K562 (cell line): ENCODE data around the gene ITPKB. TPM values are rescaled to one million over a fixed set of nuclear protein-coding genes. Genes with fewer than 3 reads are reported as not detected.

Source experiments
- ATAC-seq: fragments of 200-7000 bp; cut with Tn5 transposase; 3 replicates; pipeline ENCODE4 v1.9.1; 2020; ENCODE audit warnings: moderate library complexity
- BruUV-seq: library from RNA; stranded (reverse); fragments of 400-500 nt; replicated peaks from 2 replicates; lab custom pipeline; 2021; lab: Mats Ljungman, UMichigan
- CTCF ChIA-PET: fragments of 300-600 bp; formaldehyde crosslinking; extraction: SDS; loops from one replicate; lab custom pipeline; 2021; ENCODE audit warnings: low intra/inter-chr PET ratio; lab: Yijun Ruan, JAX
- POLR2A ChIA-PET: fragments of 300-600, 350-650 bp; sonication (Branson Sonifier 250); formaldehyde crosslinking; extraction: SDS; loops from one replicate; lab custom pipeline; 2021; ENCODE audit warnings: antibody characterized with exemption, inconsistent platforms; lab: Yijun Ruan, JAX
- DNase-seq, 4 experiments: peaks; one replicate each; pipeline versions ENCODE4 v3.0.0 to v3.0.0-alpha.2; 2011 to 2018; ENCODE audit warnings: low spot score in 3 of 4, mixed read lengths in 3 of 4; ENCODE audit errors: extremely low read depth in 1 of 4
- FAIRE-seq: peaks from 2 replicates; lab custom pipeline; 2011; peaks lifted over from hg19 to GRCh38; lab: Jason Lieb, UNC
- H2AFZ ChIP-seq: 2 replicates; pipeline ENCODE4 v1.6.0; 2011; ENCODE audit warnings: low read depth, low read length, control low read depth, inconsistent platforms
- H3K27ac ChIP-seq: fragments of 200-600 bp; 3 replicates; pipeline ENCODE4 v1.8.0; 2011; ENCODE audit warnings: low read depth, mild to moderate bottlenecking, control low read depth, inconsistent platforms, low read length, moderate library complexity, mixed read lengths; ENCODE audit errors: extremely low read depth
- H3K27me3 ChIP-seq, 2 experiments: fragments of 300-600 bp in 1 of 2; 2 replicates in 1 of 2; 3 replicates in 1 of 2; pipeline versions ENCODE4 v1.6.0 to v1.8.0; 2011; ENCODE audit warnings: inconsistent platforms in 2 of 2, low read length in 2 of 2, mild to moderate bottlenecking in 1 of 2, mixed read lengths in 1 of 2, moderate library complexity in 1 of 2; ENCODE audit not compliant: control insufficient read depth in 2 of 2, insufficient read depth in 2 of 2
- H3K36me3 ChIP-seq: fragments of 300-600 bp; 3 replicates; pipeline ENCODE4 v1.8.0; 2011; ENCODE audit warnings: mild to moderate bottlenecking, low read length, inconsistent platforms; ENCODE audit not compliant: control insufficient read depth, insufficient read depth
- H3K4me1 ChIP-seq, 2 experiments: fragments of 200-600 bp in 1 of 2; replicated peaks in 1 of 2; 2 replicates in 1 of 2; 3 replicates in 1 of 2; pipeline versions ENCODE4 v1.5.1 to v1.8.0; 2011; ENCODE audit warnings: inconsistent platforms in 2 of 2, low read length in 2 of 2, mild to moderate bottlenecking in 1 of 2, mixed read lengths in 1 of 2, moderate library complexity in 1 of 2; ENCODE audit not compliant: control insufficient read depth in 2 of 2, insufficient read depth in 2 of 2
- H3K4me2 ChIP-seq: 2 replicates; pipeline ENCODE4 v1.6.1; 2011; ENCODE audit warnings: low read length, control low read depth, inconsistent platforms, mixed read lengths; ENCODE audit not compliant: insufficient read depth
- H3K4me3 ChIP-seq: fragments of 200-600 bp; sonication (generic), shearing (Covaris generic); 2 replicates; pipeline ENCODE4 v1.5.1; 2016; ENCODE audit warnings: control low read depth, inconsistent platforms
- H3K79me2 ChIP-seq: fragments of 200-600 bp; 3 replicates; pipeline ENCODE4 v1.8.0; 2011; ENCODE audit warnings: low read length, inconsistent platforms; ENCODE audit not compliant: control insufficient read depth, insufficient read depth
- H3K9ac ChIP-seq, 2 experiments: 2 replicates each; pipeline versions ENCODE4 v1.6.0 to v1.6.1; 2011; ENCODE audit warnings: low read depth in 2 of 2, low read length in 2 of 2, control low read depth in 1 of 2, inconsistent platforms in 1 of 2, mild to moderate bottlenecking in 1 of 2, mixed read lengths in 1 of 2; ENCODE audit not compliant: insufficient read depth in 1 of 2
- H3K9me1 ChIP-seq: one replicate; pipeline ENCODE4 v1.6.0; 2011; ENCODE audit warnings: inconsistent platforms, mild to moderate bottlenecking, low read length, moderate library complexity; ENCODE audit not compliant: control insufficient read depth, insufficient read depth
- H3K9me3 ChIP-seq: replicated peaks from 2 replicates; pipeline ENCODE4 v1.5.1; 2011; ENCODE audit warnings: low read depth, low read length, inconsistent platforms; ENCODE audit not compliant: control insufficient read depth, insufficient read depth
- H4K20me1 ChIP-seq: replicated peaks from 2 replicates; pipeline ENCODE4 v1.6.1; 2011; ENCODE audit warnings: low read length, inconsistent platforms, mixed read lengths; ENCODE audit not compliant: control insufficient read depth, insufficient read depth
- CBX1 ChIP-seq: sonication (generic); IDR thresholded peaks from 2 replicates; pipeline ENCODE4 v1.6.1; 2016; ENCODE audit warnings: antibody characterized with exemption, low read depth, mild to moderate bottlenecking
- ELF2 ChIP-seq: fragments of 250-450 bp; sonication (Bioruptor Pico); IDR thresholded peaks from 2 replicates; pipeline ENCODE4 v1.5.0; 2021; ENCODE audit warnings: mild to moderate bottlenecking
- FOXM1 ChIP-seq, 2 experiments: fragments of 450-650 bp in 1 of 2; sonication (generic) in 1 of 2; formaldehyde crosslinking in 1 of 2; IDR thresholded peaks; 2 replicates each; pipeline versions ENCODE4 v1.6.1 to v1.9.0; 2017 to 2022; ENCODE audit warnings: low read depth in 2 of 2, mild to moderate bottlenecking in 2 of 2, missing genetic modification reagents in 1 of 2, moderate library complexity in 1 of 2
- MEF2A ChIP-seq: IDR thresholded peaks from 2 replicates; pipeline ENCODE4 v1.6.1; 2011; ENCODE audit warnings: low read depth, mild to moderate bottlenecking, low read length, moderate library complexity; ENCODE audit not compliant: control insufficient read depth
- NR2C1 ChIP-seq, 2 experiments: fragments of 450-650 bp; IDR thresholded peaks; 2 replicates each; pipeline ENCODE4 v1.6.1; 2017; ENCODE audit warnings: mild to moderate bottlenecking in 2 of 2, antibody characterized with exemption in 1 of 2, inconsistent platforms in 1 of 2, missing compliant biosample characterization in 1 of 2, missing genetic modification characterization in 1 of 2
- POLR2G ChIP-seq: fragments of 200-400 bp; formaldehyde crosslinking; IDR thresholded peaks from 2 replicates; pipeline ENCODE4 v1.6.1; 2017; ENCODE audit warnings: low read depth, mild to moderate bottlenecking, antibody characterized with exemption, low read length, moderate library complexity
- RFX7 ChIP-seq: fragments of 250-450 bp; sonication (Bioruptor Pico); IDR thresholded peaks from 2 replicates; pipeline ENCODE4 v1.5.1; 2021; ENCODE audit warnings: mild to moderate bottlenecking
- WGBS: fragments of 100-300 bp; shearing (Covaris generic); methylation state at CpG from one replicate; pipeline ENCODE4 v1.1.6; 2016; ENCODE audit warnings: low coverage, mixed read lengths; ENCODE audit not compliant: insufficient coverage; ENCODE audit errors: missing lambda C conversion rate; 5-methylcytosine and 5-hydroxymethylcytosine counted together
- in situ Hi-C: fragments of 300-500 bp; cut with MboI; formaldehyde crosslinking; loops from 4 replicates; pipeline ENCODE4 v1.15.0; 2018; ENCODE audit warnings: inconsistent platforms, mixed read lengths
- intact Hi-C: fragments of 100-400 bp; cut with micrococcal nuclease; formaldehyde crosslinking; loops from 2 replicates; pipeline ENCODE4 v1.14.2; 2022
- polyA plus RNA-seq, 8 experiments: library from polyadenylated mRNA; depleted of rRNA in 4 of 8; stranded (reverse) in 5 of 8; unstranded in 3 of 8; fragments of >200 nt; fragmentation: Nextera tagmentation in 2 of 8; fragmentation: Illumina TruSeq in 1 of 8; extraction: Ambion mirVana in 2 of 8; extraction: Trizol in 1 of 8; gene quantifications; 2 replicates each; pipeline versions ENCODE4 v1.2.1 to v1.2.3, GENCODE V29; 2011 to 2014; ENCODE audit warnings: inconsistent platforms in 1 of 8, missing spikeins in 1 of 8
- total RNA-seq, 7 experiments: library from RNA; depleted of rRNA in 6 of 7; stranded (reverse); fragments of >200 nt in 6 of 7; fragmentation: Illumina TruSeq in 2 of 7; extraction: Trizol in 2 of 7; gene quantifications; 2 replicates each; pipeline versions ENCODE4 v1.2.1 to v1.2.3, GENCODE V29; 2011 to 2021; ENCODE audit warnings: low replicate concordance in 1 of 7
- TF ChIP-seq, protein P1 (sequence below), 2 experiments: IDR thresholded peaks; 2 replicates each; pipeline ENCODE4 v1.6.1; 2012; ENCODE audit warnings: improper control_type of control experiment in 2 of 2, low read depth in 2 of 2, low read length in 2 of 2, borderline replicate concordance in 1 of 2
- TF ChIP-seq, protein P2 (sequence below): fragments of 250-450 bp; sonication (Bioruptor Pico); IDR thresholded peaks from 2 replicates; pipeline ENCODE4 v1.5.0; 2020; ENCODE audit warnings: mild to moderate bottlenecking

The ITPKB gene
- total and polyA plus RNA-seq, 9 of the 15 experiments (the other 6 are each of a cell fraction or from before 2014, with no cell fraction given): 0.01 to 0.22 TPM; not detected in 7

DNA sequence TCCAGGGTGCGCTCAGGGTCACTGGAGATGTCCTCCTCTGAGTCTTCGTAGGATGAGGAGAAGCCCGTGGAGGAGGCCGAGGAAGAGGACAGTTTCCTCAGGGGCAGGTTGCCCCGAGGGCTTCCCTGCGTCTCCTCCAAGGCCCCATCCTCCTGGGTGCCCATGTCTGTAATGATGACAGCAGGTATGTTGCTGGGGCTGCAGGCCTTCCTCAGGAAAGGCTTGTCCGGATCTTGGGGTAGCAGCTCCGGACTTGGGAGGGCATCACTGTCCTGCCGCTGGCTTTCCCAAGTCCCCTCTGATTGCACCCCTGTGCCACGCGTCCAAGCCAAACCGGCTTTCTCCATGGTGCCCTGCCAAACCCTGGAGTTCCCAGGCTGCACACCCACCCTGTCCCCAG lies 3.5 kb downstream of the ITPKB start (continued):
- TF ChIP-seq, protein P1, sequence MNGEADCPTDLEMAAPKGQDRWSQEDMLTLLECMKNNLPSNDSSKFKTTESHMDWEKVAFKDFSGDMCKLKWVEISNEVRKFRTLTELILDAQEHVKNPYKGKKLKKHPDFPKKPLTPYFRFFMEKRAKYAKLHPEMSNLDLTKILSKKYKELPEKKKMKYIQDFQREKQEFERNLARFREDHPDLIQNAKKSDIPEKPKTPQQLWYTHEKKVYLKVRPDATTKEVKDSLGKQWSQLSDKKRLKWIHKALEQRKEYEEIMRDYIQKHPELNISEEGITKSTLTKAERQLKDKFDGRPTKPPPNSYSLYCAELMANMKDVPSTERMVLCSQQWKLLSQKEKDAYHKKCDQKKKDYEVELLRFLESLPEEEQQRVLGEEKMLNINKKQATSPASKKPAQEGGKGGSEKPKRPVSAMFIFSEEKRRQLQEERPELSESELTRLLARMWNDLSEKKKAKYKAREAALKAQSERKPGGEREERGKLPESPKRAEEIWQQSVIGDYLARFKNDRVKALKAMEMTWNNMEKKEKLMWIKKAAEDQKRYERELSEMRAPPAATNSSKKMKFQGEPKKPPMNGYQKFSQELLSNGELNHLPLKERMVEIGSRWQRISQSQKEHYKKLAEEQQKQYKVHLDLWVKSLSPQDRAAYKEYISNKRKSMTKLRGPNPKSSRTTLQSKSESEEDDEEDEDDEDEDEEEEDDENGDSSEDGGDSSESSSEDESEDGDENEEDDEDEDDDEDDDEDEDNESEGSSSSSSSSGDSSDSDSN (IDR thresholded peaks at IDR 0.05; ENCODE audit: borderline replicate concordance in 1 of 2, low read depth in 2 of 2, low read length in 2 of 2): no peak
- no peak for TF ChIP-seq NR2C1 (IDR thresholded peaks at IDR 0.05)
- no peak for TF ChIP-seq NR2C1 (tag; IDR thresholded peaks at IDR 0.05)
- TF ChIP-seq POLR2G: no peak
- TF ChIP-seq RFX7: no peak

DNA sequence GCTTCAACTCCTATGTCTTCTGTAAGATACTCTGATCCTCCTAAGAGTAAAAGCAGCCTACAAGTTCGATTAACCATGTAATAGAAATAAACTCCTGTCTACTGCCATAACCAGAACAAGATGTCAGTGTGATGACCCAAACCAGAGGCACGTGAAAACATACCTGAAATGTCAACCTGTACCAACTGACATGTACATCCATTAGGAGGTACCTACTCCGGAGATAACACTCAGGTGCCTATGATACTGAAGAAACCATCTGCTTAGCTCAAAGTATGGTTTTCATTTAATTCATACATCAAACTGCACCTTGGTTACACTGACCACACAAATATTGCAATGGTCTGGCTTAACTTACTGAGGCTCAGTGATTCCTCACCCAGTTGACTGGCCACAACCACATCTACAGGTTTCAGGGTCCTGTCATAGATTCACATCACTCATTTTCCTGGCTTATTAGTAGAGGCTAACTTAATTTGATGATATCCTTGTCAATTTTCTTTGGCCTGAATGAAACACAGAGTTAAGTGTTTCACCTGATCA lies 4.4 kb downstream of the ITPKB start:
- H4K20me1 ChIP-seq: peaks cover 4% of the 10 kb centered on the region; the same call in 1 of the 2 replicates
- peaks cover 43 to 68% of the 10 kb centered on the region in 2 experiments for H3K27me3 ChIP-seq
- no peak overlapping the region for H3K9ac ChIP-seq
- FAIRE-seq (no peak), ATAC-seq (no peak), DNase-seq (no peak)
- no peaks in the 10 kb centered on the region for H3K79me2 ChIP-seq
- H3K27ac ChIP-seq: no peak overlapping the region
- in situ Hi-C loops: no loop called here
- intact Hi-C loops: no loop called here
- WGBS: 0% methylated on average over 3 of the region's 3 CpGs
- ChIA-PET CTCF (no interaction called here), POLR2A (interaction anchor here (1.5 kb wide), 1 partner anchor 17 kb away, joined by 3 read pairs; no protein-coding TSS in a partner anchor)
- no peaks in the 10 kb centered on the region for H3K9me3 ChIP-seq
- no peaks in the 10 kb centered on the region for H3K9me1 ChIP-seq
- no TSS peak for BruUV-seq
- no peak overlapping the region for H3K4me2 ChIP-seq
- peaks cover 0 to 25% of the 10 kb centered on the region in 2 experiments; a peak in 2 of 5 replicates for H3K4me1 ChIP-seq
- no peak overlapping the region for H3K4me3 ChIP-seq
- no peak overlapping the region for H2AFZ ChIP-seq
- H3K36me3 ChIP-seq: no peaks in the 10 kb centered on the region
- TF ChIP-seq CBX1: no peak
- TF ChIP-seq ELF2 (CRISPR knock-in tag): no peak
- TF ChIP-seq FOXM1 (IDR thresholded peaks at IDR 0.05; ENCODE audit: low read depth): no peak
- no peak for TF ChIP-seq FOXM1 (CRISPR knock-in tag; IDR thresholded peaks at IDR 0.05; ENCODE audit: low read depth)
- TF ChIP-seq, protein P2, sequence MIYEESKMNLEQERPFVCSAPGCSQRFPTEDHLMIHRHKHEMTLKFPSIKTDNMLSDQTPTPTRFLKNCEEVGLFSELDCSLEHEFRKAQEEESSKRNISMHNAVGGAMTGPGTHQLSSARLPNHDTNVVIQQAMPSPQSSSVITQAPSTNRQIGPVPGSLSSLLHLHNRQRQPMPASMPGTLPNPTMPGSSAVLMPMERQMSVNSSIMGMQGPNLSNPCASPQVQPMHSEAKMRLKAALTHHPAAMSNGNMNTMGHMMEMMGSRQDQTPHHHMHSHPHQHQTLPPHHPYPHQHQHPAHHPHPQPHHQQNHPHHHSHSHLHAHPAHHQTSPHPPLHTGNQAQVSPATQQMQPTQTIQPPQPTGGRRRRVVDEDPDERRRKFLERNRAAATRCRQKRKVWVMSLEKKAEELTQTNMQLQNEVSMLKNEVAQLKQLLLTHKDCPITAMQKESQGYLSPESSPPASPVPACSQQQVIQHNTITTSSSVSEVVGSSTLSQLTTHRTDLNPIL: no peak
- TF ChIP-seq MEF2A: no peak
